GM19467 (cell line): ENCODE results near the gene JAG2.

ENCODE experiments used
- ATAC-seq: cut with Tn5 transposase; IDR thresholded peaks from one replicate; pipeline ENCODE4 v1.9.1; 2021; ENCODE audit warnings: mild to moderate bottlenecking, moderate library complexity; ENCODE audit not compliant: unreplicated experiment

The JAG2 gene

DNA sequence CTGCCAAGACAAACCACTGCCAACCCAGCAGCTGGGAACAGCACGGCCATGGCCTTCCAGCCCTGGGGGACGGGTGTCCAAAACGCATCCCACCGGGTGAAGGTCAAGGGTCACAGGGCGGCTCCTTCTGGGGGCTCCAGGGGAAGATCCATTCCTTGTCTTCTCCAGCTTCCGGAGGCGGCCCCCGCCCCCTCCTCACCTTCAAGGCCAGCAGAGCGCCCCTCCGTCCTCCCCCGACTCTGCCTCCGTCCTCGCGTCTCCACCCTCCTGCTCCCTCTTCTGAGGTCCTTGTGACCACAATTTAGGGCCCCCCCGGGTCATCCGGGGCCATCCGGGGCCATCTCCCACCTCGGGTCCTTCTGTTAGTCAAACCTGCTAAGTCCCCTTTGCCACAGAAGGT lies 16.4 kb upstream of the JAG2 start:
- ATAC-seq = no peak

DNA sequence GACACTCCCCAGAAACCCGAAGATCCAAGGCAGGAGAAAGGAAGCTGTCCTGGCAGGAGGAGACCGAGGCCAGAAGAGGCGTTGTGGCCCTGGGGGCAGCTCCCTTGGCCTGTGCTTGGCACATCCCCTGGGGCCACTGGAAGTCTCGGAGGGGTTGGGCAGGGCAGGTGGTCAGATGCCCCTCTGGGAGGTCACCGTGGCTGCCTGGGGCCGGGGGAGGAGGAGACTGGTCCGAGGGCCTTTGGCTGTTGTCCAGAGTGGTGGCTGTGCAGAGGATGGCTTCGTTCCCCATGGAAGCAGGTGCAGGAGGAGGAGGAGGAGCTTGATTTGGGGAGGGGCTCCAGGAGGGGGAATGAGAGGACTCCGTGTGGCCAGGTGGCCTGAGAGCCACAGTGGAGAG lies 15.9 kb upstream of the JAG2 start:
- no peak for ATAC-seq

DNA sequence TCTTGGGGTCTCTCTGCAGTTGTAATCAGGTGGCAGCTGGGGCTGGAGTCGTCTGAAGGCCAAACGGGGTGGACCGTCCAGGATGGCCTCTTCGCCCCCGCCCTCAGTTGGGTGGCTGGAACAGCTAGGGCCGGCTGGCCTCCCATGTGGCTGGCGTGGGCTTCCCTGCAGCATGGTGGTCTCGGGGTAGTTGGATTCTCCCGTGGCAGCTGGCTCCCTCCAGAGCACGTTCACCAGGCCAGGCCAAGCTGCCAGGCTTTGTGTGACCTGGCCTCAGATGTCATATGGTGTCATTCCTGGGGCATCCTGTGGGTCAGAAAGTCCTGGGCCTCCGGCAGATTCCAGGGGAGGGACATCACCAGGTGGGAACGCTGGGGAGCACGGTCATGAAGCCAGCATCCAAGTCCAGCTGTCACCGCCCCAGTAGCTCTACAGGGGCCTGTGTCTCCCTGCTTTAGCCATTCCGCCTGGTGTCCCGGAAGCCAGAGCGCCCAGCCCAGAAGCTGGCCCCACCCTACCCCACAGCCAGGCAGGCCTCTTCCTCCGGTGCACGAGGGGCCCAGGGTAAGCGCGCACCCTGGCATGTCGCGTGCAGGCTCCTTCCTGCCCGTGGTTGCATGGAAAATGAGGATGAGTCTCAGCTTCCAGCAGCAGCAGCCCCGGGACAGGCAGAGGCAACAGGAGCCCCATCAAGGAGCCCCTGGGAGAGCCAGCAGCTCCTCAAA lies 13.9 kb upstream of the JAG2 start:
- no peak for ATAC-seq

DNA sequence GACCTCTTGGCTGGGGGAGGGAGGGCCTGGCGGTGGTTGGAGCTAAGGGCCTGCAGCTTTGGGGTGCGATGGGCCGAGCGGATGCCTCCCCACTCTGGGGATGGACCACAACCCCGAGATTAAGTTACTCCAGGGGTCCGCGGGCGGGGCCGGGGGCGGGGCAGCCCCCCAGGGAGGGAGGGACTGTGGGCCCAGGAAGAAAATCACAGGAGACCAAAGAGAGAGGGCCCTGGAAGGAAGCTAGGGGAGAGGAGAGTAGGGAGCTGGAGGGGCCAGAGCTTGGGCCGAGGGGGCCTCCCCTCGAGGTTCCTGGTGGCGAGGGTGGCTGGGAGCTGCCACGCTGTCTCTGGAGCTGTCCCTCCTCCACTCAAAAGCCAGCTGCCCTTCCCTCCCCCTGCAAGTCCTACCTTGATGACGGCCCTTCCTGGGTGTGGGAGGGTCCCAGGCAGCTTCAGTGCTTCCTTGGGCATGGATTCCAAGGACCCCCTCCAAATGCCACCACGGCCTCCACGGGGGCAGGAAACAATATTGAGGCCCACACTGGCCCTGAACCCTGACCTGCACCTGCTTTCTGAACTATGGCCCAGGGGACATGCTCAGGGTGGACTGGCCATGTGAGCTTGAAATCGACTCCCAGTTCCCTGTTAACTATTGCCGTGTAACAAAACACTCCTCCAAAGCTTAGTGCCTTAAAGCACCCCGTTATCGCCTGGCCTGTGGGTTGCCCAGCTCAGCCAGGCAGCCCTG lies 13.1 kb upstream of the JAG2 start:
- ATAC-seq = no peak

DNA sequence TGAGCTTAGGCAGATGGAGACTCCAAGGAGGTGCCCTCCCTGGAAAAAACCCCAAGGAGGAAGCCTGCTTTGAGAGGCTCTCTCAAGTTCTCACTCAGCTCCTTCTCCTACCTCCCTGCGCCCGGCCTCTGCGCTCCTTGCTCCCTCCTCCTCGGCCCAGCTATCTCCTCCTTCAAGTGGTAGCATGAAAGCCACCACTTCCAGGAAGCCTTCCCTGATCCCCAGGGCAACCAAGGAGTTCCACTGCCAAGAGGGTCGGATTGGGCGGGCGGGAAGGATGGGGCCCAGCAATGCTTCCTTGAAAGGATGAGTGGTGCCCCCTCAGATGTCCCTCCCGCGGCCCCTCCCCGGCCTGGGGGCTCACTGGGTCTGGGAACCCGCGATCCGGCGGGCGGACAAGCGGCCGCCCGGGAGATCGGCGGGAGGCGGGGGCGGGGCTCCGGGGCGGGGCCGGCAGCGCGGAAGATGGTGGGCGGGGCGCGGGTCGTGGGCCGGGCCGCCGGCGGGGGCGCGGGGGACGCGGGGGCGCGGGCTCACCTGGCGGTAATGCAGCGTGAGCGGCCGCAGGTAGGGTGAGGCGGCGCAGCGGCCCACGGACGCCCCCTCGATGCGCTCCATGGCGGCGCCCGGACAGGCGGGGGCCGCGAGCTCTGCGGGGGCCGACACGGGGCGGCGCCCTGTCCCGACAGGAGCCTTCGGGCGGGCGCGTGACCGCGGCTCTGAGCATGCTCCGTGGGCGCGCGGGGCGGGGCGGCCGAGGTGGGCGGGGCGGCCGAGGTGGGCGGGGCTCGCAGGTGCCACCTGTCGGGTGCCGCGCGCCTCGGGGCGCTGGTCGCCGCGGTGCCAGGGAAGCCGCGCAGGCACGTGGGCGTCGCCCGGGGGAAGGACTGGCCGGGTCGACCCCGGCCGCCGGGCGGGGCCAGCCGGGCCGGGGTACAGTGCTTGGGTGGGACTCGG lies 12.3 kb upstream of the JAG2 start, which contains the start of gene NUDT14:
NUDT14 (minus strand) TSS at position 721 of the 957 bp plus-strand sequence; CDS start at position 618, 103 bp downstream.
- peak; percentile 46 for ATAC-seq

DNA sequence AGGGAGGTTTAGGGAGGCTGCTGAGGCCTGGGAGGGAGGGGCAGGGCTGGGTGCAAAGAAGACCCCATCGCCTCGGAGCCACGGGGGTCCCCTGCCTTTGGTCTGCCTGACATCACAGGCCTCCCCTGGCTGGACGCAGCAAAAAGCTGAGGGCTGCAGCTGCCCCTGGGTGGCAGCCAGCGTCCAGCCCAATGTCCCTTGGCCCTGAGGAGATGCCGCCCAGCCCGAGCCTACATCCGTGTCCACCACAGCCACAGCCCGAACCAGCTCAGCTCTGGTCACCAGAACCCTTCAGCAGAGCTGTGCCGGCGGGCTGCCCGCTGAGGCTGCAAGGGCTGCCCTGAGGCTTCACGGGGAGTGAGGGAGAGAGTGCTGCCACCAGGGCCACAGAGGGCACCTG lies 10.6 kb upstream of the JAG2 start:
- ATAC-seq = no peak

DNA sequence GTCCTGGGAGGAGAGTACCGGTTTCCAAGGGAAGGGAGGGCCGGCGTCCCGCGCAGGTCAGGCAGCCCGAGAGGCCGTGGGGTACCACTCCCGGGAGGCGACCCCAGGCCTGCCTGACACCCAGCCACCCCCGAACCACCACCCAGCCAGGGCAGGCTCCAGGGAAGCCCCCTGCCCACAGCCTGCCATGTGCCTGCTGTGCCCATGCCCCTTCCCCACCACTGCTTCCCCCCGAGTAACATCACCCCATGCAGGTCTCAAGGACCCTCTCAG lies 10.2 kb upstream of the JAG2 start:
- ATAC-seq = no peak

DNA sequence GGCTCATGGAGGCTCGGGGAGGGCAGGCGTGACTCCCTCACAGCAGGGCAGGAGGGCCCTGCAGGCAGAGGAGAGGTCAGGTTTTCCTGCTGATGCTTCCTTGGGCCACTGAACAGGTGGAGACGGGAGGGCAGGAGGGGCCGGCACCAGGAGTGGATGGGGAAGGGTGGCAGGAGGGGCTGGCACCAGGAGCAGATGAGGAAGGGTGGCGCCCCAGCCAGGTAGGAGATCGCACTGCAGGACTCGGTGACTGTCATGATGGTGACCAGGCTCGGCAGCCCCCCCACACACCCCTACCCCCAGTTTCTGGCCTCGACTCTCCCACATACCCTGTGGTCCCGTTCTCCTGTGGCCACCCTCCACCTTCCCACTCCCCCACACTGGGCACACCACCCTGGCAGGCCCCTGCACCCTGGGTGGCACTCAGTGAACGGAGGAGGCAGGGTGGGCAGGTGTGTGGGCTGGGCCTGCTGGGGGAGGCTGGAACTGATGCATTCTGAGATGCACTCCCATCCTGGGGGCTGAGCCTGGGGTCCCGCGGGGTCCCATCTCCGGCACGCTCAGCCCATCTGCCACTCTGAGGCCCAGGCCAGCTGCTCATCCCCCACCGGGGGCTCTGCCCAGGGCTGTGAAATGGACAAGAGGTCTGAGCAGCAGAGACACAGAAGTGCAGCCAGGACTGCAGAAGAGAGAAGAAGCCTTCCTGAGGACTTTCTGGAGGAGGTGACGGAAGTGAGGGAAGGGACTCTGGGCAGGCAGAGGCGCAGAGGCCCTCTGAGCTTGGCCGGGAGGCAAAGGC lies 9.7 kb upstream of the JAG2 start:
- no peak for ATAC-seq

DNA sequence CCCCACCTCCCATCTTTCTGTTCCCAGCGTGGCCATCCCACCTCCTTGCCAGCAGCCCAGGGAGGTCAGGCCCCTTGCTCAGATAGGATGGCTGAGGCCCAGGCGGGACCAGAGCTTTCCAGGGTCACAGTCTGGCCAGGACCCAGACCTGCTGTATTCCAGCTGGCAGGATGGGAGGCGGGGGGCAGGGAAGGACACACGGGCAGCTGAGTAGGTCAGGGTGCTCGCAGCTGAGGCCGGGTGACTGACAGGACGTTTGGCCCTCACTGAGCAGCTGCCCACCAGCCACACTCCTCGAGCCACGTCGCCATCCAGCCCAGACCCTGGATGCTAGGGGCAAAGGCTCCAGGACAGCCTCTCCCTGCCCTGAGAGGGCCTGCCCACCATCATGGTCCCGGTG lies 8.5 kb upstream of the JAG2 start:
- ATAC-seq = no peak

DNA sequence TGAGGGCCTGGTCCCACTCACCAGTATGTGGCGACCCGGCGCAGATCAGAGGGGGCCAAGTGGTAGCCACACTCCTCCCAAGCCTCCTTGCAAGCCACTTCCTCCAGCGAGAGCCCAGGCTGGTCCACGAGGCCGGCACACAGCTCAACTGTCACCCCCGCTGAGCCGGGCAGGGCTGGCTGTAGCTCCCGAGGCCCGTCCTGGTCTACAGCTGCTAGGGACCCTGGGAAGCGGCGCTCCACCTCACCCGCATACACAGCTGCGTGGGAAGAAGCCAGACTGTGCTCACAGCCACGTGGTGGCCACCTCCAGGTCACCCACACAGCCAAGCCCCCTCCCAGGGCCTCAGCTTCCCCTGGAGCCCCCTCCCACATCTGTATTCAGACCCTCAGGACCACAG lies 7.9 kb upstream of the JAG2 start:
- ATAC-seq = no peak

DNA sequence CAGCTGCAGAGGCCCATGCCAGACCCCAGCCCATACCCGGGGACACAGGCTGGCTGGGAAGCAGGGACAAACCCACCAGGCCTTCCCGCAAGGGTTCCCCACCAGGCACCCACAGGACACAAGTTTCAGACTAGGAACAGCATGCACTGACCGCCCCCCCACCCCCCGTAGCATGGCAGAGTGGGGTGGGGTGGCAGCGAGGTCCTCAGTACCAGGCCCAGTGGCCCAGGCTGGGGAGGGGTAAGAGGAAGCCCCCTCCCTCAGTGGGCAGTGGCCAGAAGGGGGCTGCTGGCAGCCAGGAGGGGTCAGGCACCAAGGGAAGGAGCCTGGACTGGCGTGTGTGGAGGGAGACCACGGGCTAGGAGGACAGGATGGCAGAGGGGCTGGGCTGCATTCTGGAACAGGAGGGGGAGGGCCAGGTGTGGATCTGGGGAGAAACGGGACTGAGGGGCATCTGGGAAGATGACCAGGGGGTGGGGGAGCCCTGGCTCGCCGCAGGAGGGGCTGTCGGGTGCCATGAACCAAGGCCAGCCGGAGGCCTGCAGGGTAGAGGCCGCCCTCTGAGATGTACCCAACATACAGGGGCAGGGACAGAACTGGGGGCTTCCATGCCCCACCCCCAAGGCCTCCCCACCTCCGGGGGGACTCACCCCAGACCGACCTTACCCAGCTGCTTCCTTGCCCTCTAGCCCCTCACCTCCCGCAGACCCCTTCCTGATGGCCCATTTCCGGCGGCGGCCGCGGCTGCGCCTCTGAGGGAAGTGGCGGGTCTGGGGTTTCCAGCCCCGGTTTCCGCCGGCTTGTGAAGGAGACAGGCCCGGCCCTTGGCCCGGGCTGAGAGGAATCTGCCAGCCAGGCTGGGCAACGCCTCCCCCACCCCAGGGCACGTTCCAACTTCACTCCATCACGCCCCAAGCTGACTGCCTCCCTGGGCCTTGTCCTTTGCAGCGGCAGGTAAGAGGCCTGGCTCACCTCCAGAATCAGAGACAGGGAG lies 5.6 kb upstream of the JAG2 start:
- ATAC-seq = no peak

DNA sequence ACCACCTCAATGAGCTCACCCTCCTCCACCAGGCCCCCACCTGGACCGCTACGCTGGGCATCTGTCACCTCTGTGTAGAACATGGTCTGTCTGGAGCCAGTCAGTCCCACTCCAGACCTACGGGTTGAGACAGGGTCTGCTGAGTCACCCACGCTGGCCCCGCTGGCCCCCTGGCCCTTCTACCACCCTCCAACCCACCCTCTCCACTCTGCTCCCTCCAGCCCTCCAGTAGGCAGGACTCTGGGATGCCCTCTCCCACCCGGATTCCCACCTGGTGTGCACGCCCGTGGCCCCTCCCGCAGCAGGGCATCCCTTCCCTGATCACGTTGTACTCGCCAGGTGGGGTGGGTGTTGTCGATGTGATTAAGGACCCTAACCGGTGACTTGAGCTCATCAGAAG lies 4.6 kb upstream of the JAG2 start:
- ATAC-seq = no peak

DNA sequence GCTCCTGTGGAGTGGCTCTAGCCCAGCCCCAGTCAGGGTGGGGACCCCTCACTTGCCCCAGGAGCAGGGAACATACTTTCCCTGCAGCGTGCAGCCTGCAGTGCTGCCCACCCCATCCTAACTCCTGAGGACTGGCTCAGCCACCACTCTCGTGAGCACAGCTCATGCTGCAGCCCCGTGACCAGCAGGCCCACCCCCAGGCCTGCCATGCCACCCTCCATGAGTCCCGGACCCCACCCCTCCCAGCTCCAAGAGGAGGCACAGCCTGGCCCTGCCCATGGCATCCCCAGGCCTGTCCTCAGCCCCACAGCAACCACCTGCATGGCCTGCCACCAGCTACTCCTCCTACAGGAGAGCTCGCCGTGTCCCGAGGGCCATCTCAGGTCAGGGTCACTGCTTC lies 3.9 kb upstream of the JAG2 start:
- ATAC-seq = no peak

DNA sequence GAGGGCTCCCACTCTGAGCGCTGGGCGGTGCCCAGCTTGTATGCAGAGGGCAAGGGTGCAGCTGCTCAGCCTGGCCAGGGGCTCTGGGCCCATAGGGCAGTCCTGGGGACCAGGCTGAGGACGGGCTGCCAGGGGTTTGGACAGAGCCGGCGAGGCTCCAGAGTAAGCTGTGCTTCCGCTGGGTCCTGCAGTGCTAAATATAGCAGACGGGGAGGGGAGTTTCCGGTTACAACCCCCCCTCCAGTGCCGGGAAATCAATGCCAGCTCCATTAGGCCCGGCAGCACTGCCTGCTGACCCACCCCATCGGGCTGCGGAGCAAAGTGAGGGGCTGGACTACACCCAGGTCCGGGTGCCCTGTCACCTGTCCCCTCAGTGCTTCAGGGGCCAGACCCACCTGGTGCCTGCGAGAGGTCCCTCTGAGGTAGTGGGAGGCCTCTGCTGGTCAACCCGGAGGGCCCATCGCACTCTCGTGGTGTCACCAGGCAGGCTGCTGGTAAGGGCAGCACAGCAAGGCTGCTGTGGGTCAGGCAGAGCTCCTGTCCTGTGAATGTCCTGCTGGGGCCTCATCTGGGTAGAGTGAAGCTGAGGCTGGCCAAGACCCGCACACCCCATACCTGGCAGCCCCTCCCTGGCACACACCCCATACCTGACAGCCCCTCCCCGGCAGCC lies 2.6 kb upstream of the JAG2 start:
- no peak for ATAC-seq

DNA sequence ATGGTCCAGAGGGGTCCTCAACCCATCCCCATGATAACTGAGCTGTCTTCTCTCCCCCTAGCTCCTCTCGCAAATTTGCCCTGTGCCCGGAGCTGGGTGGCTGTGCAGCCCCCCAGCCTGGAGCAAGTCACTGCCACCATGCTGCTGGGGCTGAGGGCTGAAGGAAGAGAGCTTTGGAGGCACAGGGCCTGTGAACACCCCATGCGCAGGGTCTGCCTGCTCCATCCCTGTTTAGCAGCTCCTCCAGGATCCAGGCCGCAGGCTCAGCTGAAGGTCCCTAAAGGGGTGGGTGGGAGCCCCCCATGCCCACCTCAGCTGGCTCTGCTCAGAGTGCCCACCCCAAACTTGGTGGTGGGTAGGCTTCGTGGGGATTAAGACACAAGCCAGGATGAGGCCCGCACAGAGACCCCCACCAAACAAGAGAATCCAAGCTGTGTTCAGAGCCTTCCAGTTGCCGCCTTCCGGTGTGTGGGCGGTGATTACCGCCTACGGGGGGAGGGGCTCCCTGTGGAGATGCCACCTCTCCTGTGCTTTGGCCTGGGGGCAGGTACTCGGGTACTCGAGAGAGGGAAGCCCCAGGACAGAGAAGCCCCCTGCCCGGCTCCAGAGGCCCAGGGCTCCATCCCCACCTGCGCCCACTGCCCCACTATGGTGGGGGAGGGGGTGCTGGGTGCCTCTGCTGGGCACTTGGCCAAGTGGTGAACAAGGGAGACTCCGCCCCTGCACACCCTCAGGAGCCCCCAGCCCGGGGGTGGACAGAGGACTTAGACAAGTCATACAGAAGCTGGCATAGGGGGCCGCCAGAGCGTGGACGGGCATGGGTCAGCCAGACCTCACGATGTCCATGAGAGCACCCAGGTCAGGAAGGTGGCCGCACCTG lies 1.4 kb upstream of the JAG2 start:
- no peak for ATAC-seq

DNA sequence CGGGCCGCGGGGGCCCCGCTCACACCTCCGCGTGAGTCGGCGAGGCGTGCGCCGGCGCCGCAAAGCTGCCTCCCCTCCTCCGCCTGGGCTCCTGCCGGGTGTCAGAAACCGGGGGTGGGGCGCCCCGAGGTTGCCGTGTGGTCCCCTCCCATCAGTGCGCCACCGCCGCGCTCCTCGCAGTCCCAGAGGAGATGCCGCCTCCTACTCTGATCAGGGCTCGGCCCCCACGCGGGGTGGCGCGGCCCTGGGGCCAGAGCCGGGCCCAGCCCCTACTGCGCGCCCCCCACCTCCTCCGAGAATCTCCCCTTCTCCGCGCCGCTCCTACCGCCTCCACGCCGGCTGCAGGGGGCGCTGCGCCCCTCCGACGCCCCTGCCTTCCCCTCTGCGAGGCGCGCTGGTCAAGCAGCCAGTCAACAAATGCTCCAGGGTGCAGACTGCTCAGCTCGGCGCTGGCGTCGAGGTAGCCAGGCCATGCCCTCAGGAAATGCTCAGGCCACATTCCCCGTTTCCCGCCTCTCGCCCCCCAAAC lies 467 bp upstream of the JAG2 start:
- no peak for ATAC-seq

DNA sequence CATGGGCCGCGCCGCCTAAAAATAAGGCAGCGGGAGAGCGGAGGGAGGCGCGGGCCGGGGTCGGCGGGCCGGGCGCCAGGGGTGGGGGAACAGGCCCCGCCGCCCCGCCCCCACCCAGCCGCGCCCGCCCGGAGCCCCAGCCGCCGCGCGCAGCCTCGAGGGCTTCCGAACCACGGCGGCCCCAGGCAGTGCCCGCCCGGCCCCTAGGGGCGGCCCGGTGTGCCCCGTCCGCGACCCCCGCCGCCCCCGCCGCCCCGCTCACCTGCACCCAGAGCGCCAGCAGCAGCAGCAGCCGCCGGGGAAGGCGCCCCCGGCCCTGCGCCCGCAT lies 519 bp downstream of the JAG2 start:
- ATAC-seq = no peak
